Progenitor cell of endocrine pancreas (in vitro differentiated cells): ENCODE data around the gene RPL10A. TPM values are rescaled to one million over a fixed set of nuclear protein-coding genes. Genes with fewer than 3 reads are reported as not detected.

Experiments
- DNase-seq: peaks from one replicate; pipeline ENCODE4 v3.0.0; 2021; ENCODE audit warnings: low spot score; ENCODE audit not compliant: unreplicated experiment
- H3K27ac Mint-ChIP-seq: 2 replicates; pipeline ENCODE4 v1.8.0; 2021; ENCODE audit warnings: mild to moderate bottlenecking, moderate library complexity, mixed read lengths
- H3K27me3 Mint-ChIP-seq: 2 replicates; pipeline ENCODE4 v1.8.0; 2021; ENCODE audit warnings: mixed read lengths
- H3K36me3 Mint-ChIP-seq: 2 replicates; pipeline ENCODE4 v1.8.0; 2022; ENCODE audit warnings: mixed read lengths; ENCODE audit not compliant: insufficient read depth
- H3K4me1 Mint-ChIP-seq: 2 replicates; pipeline ENCODE4 v1.8.0; 2021; ENCODE audit warnings: low read depth, mixed read lengths
- H3K4me3 Mint-ChIP-seq: 2 replicates; pipeline ENCODE4 v1.8.0; 2021; ENCODE audit warnings: low read depth, mild to moderate bottlenecking, moderate library complexity, mixed read lengths
- H3K9me3 Mint-ChIP-seq: 2 replicates; pipeline ENCODE4 v1.8.0; 2021; ENCODE audit warnings: low read depth, mixed read lengths
- CTCF ChIP-seq: fragments of 200-600 bp; sonication (generic); IDR thresholded peaks from one replicate; pipeline ENCODE4 v1.5.0; 2021; ENCODE audit warnings: antibody characterized with exemption, mild to moderate bottlenecking; ENCODE audit not compliant: unreplicated experiment
- total RNA-seq: library from RNA; stranded (reverse); gene quantifications from 2 replicates; pipeline ENCODE4 v1.2.1, GENCODE V29; 2021

Gene RPL10A
- total RNA-seq, 1 donor from 2014 or later, result 1,416 TPM

DNA sequence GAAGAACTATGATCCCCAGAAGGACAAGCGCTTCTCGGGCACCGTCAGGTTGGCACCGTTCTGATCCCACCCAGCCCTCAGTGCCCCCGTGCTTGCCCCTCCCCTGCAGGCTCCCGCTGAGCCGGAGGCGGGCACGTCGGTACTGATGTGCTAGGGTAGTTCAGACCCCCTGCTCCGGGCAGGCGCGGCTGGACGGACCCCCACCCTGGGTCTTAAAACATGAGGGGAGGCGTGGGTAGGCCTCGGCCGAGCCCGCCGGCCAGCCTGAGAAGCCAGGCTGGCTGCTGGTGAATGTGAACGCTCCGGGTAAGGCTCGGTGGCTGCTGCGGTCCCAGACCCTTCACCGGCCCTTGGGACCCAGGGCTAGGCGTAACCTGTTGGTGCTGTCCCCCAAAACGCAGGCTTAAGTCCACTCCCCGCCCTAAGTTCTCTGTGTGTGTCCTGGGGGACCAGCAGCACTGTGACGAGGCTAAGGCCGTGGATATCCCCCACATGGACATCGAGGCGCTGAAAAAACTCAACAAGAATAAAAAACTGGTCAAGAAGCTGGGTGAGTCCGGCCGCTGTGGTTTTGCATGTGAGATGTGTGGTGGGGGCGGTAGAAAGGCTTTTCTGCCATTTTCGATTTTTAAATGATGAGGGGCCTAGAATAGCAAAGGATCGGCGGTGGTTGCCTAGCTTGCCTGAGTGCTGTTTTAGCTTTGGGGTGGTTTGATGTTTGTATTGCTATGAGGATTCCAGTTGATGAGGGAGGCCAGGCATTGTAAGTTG, 964 bp downstream of the RPL10A start:
- no peaks in the 10 kb centered on the region for H3K9me3 Mint-ChIP-seq
- no peak for DNase-seq
- H3K36me3 Mint-ChIP-seq, result peaks cover 15% of the 10 kb centered on the region
- peaks cover 26% of the 10 kb centered on the region for H3K4me1 Mint-ChIP-seq
- peak overlapping the region; percentile 100 for H3K27ac Mint-ChIP-seq
- no peak for TF ChIP-seq CTCF
- no peaks in the 10 kb centered on the region for H3K27me3 Mint-ChIP-seq
- peak overlapping the region; percentile 97 for H3K4me3 Mint-ChIP-seq

GRCh38 chr6:35469751-35470662, 1.8 kb downstream of the RPL10A start:
- DNase-seq, result no peak

DNA sequence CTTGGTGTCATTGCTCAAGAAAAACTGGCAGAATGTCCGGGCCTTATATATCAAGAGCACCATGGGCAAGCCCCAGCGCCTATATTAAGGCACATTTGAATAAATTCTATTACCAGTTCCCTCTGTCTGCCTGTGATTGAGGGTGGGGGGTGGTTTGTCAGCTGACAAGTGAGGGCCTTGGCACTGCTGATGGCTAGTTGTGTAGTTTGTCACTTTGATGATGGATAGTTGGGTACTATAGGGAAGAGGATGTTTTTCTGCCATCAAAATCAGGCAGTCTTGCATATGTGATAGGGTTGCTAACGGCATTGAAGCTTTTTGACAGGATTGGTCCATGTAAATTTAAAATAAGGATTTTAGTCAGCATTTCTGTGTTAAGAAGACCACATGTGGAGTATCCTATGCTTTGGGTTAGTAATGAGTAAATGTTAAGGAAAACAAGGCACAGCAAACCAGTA, 2.5 kb downstream of the RPL10A start:
- no peaks in the 10 kb centered on the region for H3K27me3 Mint-ChIP-seq
- H3K9me3 Mint-ChIP-seq, result no peaks in the 10 kb centered on the region
- H3K4me3 Mint-ChIP-seq, result peak overlapping the region; percentile 97
- TF ChIP-seq CTCF, result no peak
- DNase-seq, result no peak
- H3K36me3 Mint-ChIP-seq, result peaks cover 15% of the 10 kb centered on the region
- peaks cover 26% of the 10 kb centered on the region for H3K4me1 Mint-ChIP-seq
- peak overlapping the region; percentile 69 for H3K27ac Mint-ChIP-seq

More at GRCh38 chr6:35469751-35470662, 1.8 kb downstream of the RPL10A start:
- H3K4me1 Mint-ChIP-seq, result peaks cover 26% of the 10 kb centered on the region
- peak overlapping the region; percentile 97 for H3K4me3 Mint-ChIP-seq
- H3K27ac Mint-ChIP-seq, result peak overlapping the region; percentile 100
- H3K9me3 Mint-ChIP-seq, result no peaks in the 10 kb centered on the region
- H3K27me3 Mint-ChIP-seq, result no peaks in the 10 kb centered on the region
- no peak for TF ChIP-seq CTCF
- H3K36me3 Mint-ChIP-seq, result peaks cover 15% of the 10 kb centered on the region

DNA sequence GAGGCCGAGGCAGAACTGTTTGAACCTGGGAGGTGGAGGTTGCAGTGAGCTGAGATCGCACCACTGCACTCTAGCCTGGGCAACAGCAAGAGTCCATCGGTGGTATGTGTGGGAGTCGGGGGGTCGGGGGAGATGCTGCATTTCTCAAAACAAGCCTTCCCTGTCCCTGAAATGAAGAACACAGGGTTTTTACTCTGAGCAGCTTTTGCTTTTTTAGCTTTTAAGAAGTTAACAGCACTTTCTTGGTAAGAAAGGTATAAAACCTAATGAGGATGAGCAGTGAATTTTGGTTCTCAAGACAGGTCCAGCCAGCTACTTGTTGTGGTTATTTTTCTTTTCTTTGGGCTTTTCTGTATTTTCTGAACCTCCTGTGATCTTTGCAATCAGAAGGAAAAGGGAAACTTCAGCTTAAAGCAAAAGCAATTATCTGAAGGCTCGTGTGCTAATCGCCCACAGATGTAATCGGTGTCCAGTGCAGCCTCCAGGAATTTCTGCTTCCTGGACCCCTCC, 3.7 kb downstream of the RPL10A start:
- peaks cover 19% of the 10 kb centered on the region for H3K36me3 Mint-ChIP-seq
- peak overlapping the region; percentile 52 for H3K27ac Mint-ChIP-seq
- no peaks in the 10 kb centered on the region for H3K9me3 Mint-ChIP-seq
- peaks cover 26% of the 10 kb centered on the region for H3K4me1 Mint-ChIP-seq
- no peak for DNase-seq
- peak overlapping the region; percentile 16 for H3K4me3 Mint-ChIP-seq
- no peak for TF ChIP-seq CTCF
- H3K27me3 Mint-ChIP-seq, result no peaks in the 10 kb centered on the region
